Endothelial cell of umbilical vein (primary cell): ENCODE results near the gene RAP2A.

ENCODE experiments used
- CTCF ChIP-seq, 2 donors: IDR thresholded peaks; 1 replicate in 1 of 2; 2 replicates in 1 of 2; pipeline ENCODE4 v1.5.1; 2011; ENCODE audit warnings: low read length in 2 of 2, mild to moderate bottlenecking in 2 of 2, moderate library complexity in 2 of 2, control low read depth in 1 of 2, inconsistent platforms in 1 of 2, low read depth in 1 of 2; ENCODE audit not compliant: insufficient read depth in 1 of 2; ENCODE audit errors: extremely low read depth in 1 of 2
- EZH2 ChIP-seq: IDR thresholded peaks from 2 replicates; pipeline ENCODE4 v1.6.1; 2012; ENCODE audit warnings: borderline replicate concordance, low read depth, mild to moderate bottlenecking, moderate library complexity, low read length, inconsistent platforms; ENCODE audit not compliant: severe bottlenecking
- GATA2 ChIP-seq: IDR thresholded peaks from 2 replicates; pipeline ENCODE4 v1.7.0; 2011; ENCODE audit warnings: low read depth, mild to moderate bottlenecking, moderate library complexity, mixed read lengths, low read length; ENCODE audit not compliant: insufficient read length, insufficient read depth
- JUN ChIP-seq: IDR thresholded peaks from 2 replicates; pipeline ENCODE4 v1.6.1; 2011; ENCODE audit warnings: borderline replicate concordance, low read depth; ENCODE audit not compliant: insufficient read length, insufficient read depth
- MYC ChIP-seq: IDR thresholded peaks from one replicate; pipeline ENCODE4 v1.6.1; 2011; ENCODE audit warnings: mild to moderate bottlenecking, low read depth, low read length
- POLR2A ChIP-seq: IDR thresholded peaks from 2 replicates; pipeline ENCODE4 v1.6.1; 2012; ENCODE audit warnings: low read depth, mild to moderate bottlenecking, control low read depth, low read length
- POLR2AphosphoS5 ChIP-seq: IDR thresholded peaks from 2 replicates; pipeline ENCODE4 v1.6.1; 2012; ENCODE audit warnings: low read depth, mild to moderate bottlenecking, control low read depth, low read length, moderate library complexity; ENCODE audit not compliant: insufficient read depth

- TF ChIP-seq CTCF (IDR thresholded peaks at IDR 0.05; ENCODE audit: extremely low read depth in 1 of 2, insufficient read depth in 1 of 2, low read depth in 1 of 2, low read length in 2 of 2) (no peak), POLR2AphosphoS5 (no peak), JUN (no peak), EZH2 (no peak), POLR2A (no peak), MYC (no peak), GATA2 (no peak)
Observed at GRCh38 chr13:97430296-97430695, 3.7 kb upstream of the RAP2A start.
